Left ventricle myocardium inferior (tissue), 1 donor: Measurements from ENCODE around the gene MRPL38. TPM values are rescaled to one million over a fixed set of nuclear protein-coding genes. Genes with fewer than 3 reads are reported as not detected.

Experiments used
- DNase-seq: peaks from one replicate; pipeline ENCODE4 v3.0.0-alpha.2; 2020
- H3K27ac ChIP-seq: fragments of 200-600 bp; replicated peaks from 2 replicates; pipeline ENCODE4 v1.8.0; 2021
- H3K27me3 ChIP-seq: fragments of 200-600 bp; 2 replicates; pipeline ENCODE4 v1.8.0; 2021; ENCODE audit warnings: low read depth
- H3K36me3 ChIP-seq: fragments of 200-600 bp; 2 replicates; pipeline ENCODE4 v1.8.0; 2021
- H3K4me1 ChIP-seq: fragments of 200-600 bp; 2 replicates; pipeline ENCODE4 v1.8.0; 2021
- H3K4me3 ChIP-seq: fragments of 200-600 bp; 2 replicates; pipeline ENCODE4 v1.8.0; 2021; ENCODE audit warnings: mild to moderate bottlenecking, moderate library complexity
- H3K9me3 ChIP-seq: fragments of 200-600 bp; replicated peaks from 2 replicates; pipeline ENCODE4 v1.8.0; 2021
- intact Hi-C: fragments of 100-400 bp; cut with micrococcal nuclease; formaldehyde crosslinking; loops from one replicate; pipeline ENCODE4 v1.11.0; 2022
- total RNA-seq: library from RNA; stranded (reverse); fragmentation: NEBNext Ultra II Directional; extraction: Animal tissue kit (Norgen Biotek cat#: 25700); gene quantifications from one replicate; pipeline ENCODE4 v1.2.1, GENCODE V29; 2021
- TF ChIP-seq, protein P1 (sequence below): fragments of 200-600 bp; IDR thresholded peaks from 2 replicates; pipeline ENCODE4 v1.8.0; 2021; ENCODE audit warnings: antibody characterized with exemption, mild to moderate bottlenecking, borderline replicate concordance
- donor health status: DM: no; HTN: yes; CAD: no; lungs with severe emphysema.

Gene MRPL38
- total RNA-seq, 1 donor from 2014 or later = 104 TPM

- no peaks in the 10 kb centered on the region for H3K9me3 ChIP-seq
- no peaks in the 10 kb centered on the region for H3K36me3 ChIP-seq
- H3K27ac ChIP-seq = no peak overlapping the region
- intact Hi-C loops = no loop called here
- H3K27me3 ChIP-seq = no peaks in the 10 kb centered on the region
- H3K4me3 ChIP-seq = no peak overlapping the region
- no peak for DNase-seq
- no peaks in the 10 kb centered on the region for H3K4me1 ChIP-seq
- TF ChIP-seq, protein P1, sequence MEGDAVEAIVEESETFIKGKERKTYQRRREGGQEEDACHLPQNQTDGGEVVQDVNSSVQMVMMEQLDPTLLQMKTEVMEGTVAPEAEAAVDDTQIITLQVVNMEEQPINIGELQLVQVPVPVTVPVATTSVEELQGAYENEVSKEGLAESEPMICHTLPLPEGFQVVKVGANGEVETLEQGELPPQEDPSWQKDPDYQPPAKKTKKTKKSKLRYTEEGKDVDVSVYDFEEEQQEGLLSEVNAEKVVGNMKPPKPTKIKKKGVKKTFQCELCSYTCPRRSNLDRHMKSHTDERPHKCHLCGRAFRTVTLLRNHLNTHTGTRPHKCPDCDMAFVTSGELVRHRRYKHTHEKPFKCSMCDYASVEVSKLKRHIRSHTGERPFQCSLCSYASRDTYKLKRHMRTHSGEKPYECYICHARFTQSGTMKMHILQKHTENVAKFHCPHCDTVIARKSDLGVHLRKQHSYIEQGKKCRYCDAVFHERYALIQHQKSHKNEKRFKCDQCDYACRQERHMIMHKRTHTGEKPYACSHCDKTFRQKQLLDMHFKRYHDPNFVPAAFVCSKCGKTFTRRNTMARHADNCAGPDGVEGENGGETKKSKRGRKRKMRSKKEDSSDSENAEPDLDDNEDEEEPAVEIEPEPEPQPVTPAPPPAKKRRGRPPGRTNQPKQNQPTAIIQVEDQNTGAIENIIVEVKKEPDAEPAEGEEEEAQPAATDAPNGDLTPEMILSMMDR = no peak
These were observed 28.2 kb upstream of the MRPL38 start for GRCh38 chr17:75932852-75933251.

DNA sequence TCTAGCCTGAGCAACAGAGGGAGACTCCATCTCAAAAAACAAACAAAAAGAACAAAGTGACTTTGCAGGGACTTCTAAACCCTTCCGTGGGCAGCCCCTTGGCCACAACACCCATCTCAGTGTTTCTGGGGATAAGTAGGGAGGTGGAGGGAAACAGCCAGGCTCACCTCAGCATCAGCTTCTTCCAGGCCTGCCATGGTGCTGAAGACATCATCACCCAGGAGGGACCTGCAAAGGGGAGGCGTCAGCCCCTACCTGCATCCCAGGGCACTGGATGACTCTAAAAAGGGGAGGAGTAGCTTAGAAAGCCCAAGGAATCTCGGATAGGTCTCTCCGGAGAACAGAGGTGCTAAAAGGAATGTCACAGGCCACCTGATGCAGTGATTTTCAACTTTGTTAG lies 26.4 kb upstream of the MRPL38 start:
- no peaks in the 10 kb centered on the region for H3K9me3 ChIP-seq
- intact Hi-C loops = no loop called here
- H3K27me3 ChIP-seq = no peaks in the 10 kb centered on the region
- no peak overlapping the region for H3K27ac ChIP-seq
- TF ChIP-seq, protein P1 = no peak
- H3K4me1 ChIP-seq = peaks cover 4% of the 10 kb centered on the region
- peaks cover 5% of the 10 kb centered on the region for H3K36me3 ChIP-seq
- H3K4me3 ChIP-seq = no peak overlapping the region
- no peak for DNase-seq

- DNase-seq = no peak
- intact Hi-C loops = no loop called here
- Histone ChIP-seq H3K27me3 (no peaks in the 10 kb centered on the region), H3K9me3 (no peaks in the 10 kb centered on the region), H3K4me1 (peaks cover 4% of the 10 kb centered on the region), H3K27ac (no peak overlapping the region), H3K4me3 (no peak overlapping the region), H3K36me3 (peaks cover 17% of the 10 kb centered on the region)
- TF ChIP-seq, protein P1 = peak; percentile 43
These were observed 22.7 kb upstream of the MRPL38 start for GRCh38 chr17:75927286-75927922.

DNA sequence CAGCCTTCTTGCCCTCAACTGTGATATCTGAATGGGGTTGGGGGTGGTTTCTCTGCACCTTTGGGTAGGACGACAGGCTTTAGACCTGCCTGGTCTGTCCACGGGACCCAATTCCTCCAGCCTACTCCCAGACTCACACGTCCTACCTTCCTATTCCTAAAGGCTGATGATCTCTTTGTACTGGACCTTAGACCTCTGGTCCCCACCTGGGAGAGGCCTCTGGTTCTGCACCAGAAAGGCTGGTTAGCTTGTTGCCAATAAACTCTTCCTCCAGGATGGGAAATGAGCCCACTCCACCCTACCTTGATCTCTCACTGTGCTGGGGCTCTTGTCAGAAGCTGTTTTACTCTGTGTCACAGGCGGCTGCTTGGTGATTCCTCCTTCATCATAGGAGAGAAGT lies 21.8 kb upstream of the MRPL38 start:
- no peak overlapping the region for H3K27ac ChIP-seq
- peaks cover 4% of the 10 kb centered on the region for H3K4me1 ChIP-seq
- DNase-seq = no peak
- intact Hi-C loops = no loop called here
- H3K4me3 ChIP-seq = no peak overlapping the region
- H3K27me3 ChIP-seq = no peaks in the 10 kb centered on the region
- H3K9me3 ChIP-seq = no peaks in the 10 kb centered on the region
- TF ChIP-seq, protein P1 = no peak
- H3K36me3 ChIP-seq = peaks cover 20% of the 10 kb centered on the region

DNA sequence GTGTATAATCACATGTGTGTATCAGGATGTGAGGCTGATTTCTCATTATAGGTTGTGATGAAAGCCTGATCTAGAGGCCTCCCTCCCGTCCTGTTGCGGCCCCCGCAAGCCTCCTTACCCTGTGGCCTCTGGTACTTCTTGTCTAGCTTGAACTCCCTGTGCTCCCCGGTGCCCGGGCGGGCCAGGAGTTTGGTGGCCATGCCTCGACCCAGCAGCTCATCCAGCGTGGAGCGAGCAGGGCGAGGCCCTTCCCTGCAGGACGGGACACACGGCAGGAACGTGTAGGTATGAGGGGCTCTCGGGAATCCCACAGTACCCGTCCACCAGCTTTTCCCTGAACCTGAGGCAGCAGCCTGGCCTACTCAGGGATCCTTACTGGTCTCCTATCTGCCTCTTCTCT lies 21.2 kb upstream of the MRPL38 start:
- intact Hi-C loops = no loop called here
- no peak for DNase-seq
- Histone ChIP-seq H3K4me1 (peaks cover 4% of the 10 kb centered on the region), H3K36me3 (peaks cover 20% of the 10 kb centered on the region), H3K4me3 (no peak overlapping the region), H3K9me3 (no peaks in the 10 kb centered on the region), H3K27me3 (no peaks in the 10 kb centered on the region), H3K27ac (no peak overlapping the region)
- TF ChIP-seq, protein P1 = no peak

- TF ChIP-seq, protein P1 = no peak
- no peak for DNase-seq
- intact Hi-C loops = no loop called here
- H3K4me3 ChIP-seq = no peak overlapping the region
- no peaks in the 10 kb centered on the region for H3K9me3 ChIP-seq
- peaks cover 4% of the 10 kb centered on the region for H3K4me1 ChIP-seq
- no peaks in the 10 kb centered on the region for H3K27me3 ChIP-seq
- H3K27ac ChIP-seq = no peak overlapping the region
- peaks cover 21% of the 10 kb centered on the region for H3K36me3 ChIP-seq
These were observed 20.4 kb upstream of the MRPL38 start for GRCh38 chr17:75925103-75925502.
